NT2/D1 (cell line): ENCODE data around the gene TSKS.

Experiments
- SUZ12 ChIP-seq: IDR thresholded peaks from 2 replicates; pipeline ENCODE4 v1.6.1; 2011; ENCODE audit not compliant: insufficient read length, insufficient read depth; ENCODE audit errors: extremely low read depth
- YY1 ChIP-seq: IDR thresholded peaks from 2 replicates; pipeline ENCODE4 v1.6.1; 2011; ENCODE audit not compliant: insufficient read length, insufficient read depth
- ZNF274 ChIP-seq: IDR thresholded peaks from 2 replicates; pipeline ENCODE4 v1.6.1; 2011; ENCODE audit warnings: mild to moderate bottlenecking, low read depth, low read length

DNA sequence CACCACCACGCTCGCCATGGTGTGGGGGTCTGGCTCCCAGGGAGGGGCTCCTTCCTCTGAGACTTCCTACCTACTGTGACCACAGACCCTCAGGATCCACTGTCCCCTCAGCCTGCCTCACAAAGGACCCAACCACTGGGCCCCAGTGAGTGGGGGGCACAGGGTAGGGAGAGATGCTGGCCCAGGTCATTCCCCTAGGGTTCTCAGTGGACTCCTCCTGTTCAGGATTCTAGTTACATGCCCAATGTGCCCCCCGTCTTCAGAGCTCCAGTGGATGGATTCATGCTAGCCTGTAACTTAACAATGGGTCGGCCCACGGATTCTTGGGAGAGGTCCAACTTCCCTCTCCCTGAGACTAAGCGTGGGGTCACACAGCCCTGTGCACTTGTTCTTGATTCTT lies at the start of gene TSKS:
- TF ChIP-seq YY1 (no peak), ZNF274 (no peak), SUZ12 (no peak)
